H7 (cell line): ENCODE results near the gene TBXA2R. TPM values are rescaled to one million over a fixed set of nuclear protein-coding genes. Genes with fewer than 3 reads are reported as not detected.
"Not testable (repeated sequence)": the region's sequence is repeated elsewhere in the genome, so short reads cannot be mapped to it uniquely, and the experiment has no call there.

ENCODE experiments used
- DNase-seq: peaks from one replicate; pipeline ENCODE4 v3.0.0; 2012
- H3K27me3 ChIP-seq: 2 replicates; pipeline ENCODE4 v1.6.0; 2011; ENCODE audit warnings: mild to moderate bottlenecking, low read length; ENCODE audit not compliant: control insufficient read depth, insufficient read depth
- H3K36me3 ChIP-seq: replicated peaks from 2 replicates; pipeline ENCODE4 v1.5.1; 2011; ENCODE audit warnings: low read length; ENCODE audit not compliant: control insufficient read depth, insufficient read depth
- H3K4me3 ChIP-seq: 2 replicates; pipeline ENCODE4 v1.5.1; 2011; ENCODE audit warnings: low read depth, mild to moderate bottlenecking, control low read depth, low read length, moderate library complexity; ENCODE audit not compliant: insufficient read depth
- total RNA-seq: library from RNA; depleted of rRNA; stranded (reverse); fragments of >200 nt; shearing (Covaris generic); gene quantifications from 2 replicates; pipeline ENCODE4 v1.2.3, GENCODE V29; 2014

The TBXA2R gene
- total RNA-seq, 1 experiment from 2014 or later: 0.45 TPM

DNA sequence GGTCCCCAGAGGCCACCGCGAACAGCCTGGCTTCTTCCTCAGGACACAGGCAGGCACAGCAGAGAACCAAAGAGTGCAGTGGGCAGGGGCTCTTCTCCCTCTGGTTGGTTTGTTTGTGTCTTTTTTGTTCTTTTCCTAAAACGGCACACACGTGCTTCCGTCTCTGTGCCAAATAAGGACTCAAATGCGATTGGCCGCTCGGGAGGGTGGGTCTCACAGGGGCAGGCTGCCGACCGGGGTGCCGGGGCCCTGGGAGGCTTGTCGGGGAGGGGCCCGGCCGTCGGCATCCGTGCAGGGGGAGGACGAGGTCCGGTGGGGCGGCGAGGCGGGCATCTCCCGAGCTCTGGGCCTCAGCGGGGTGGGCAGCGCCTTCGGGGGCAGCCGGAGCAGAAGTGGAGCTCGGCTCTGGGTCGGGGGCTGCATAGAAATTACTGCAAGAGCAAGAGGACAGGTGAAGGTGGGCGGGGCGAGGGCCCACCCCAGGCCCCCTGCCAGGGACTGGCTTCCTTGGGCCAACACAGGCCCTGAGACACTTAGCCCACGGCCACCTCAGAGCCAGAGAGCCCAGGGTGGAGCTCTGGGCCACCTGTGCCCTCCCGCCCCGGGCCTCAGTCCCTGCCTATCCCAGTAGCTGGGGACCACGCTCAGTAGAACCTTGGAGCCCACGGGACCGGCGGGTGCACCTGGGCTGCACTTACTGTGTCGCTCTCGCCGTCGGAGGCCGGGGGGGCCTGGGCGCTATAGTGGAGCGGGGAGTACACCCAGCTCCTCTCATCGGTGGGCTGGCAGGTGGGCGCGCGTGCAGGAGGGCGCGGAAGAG is 26.3 kb upstream of the TBXA2R start:
- Histone ChIP-seq H3K4me3 (no peak overlapping the region), H3K36me3 (peaks cover 1% of the 10 kb centered on the region), H3K27me3 (no peaks in the 10 kb centered on the region)
- DNase-seq: no peak

DNA sequence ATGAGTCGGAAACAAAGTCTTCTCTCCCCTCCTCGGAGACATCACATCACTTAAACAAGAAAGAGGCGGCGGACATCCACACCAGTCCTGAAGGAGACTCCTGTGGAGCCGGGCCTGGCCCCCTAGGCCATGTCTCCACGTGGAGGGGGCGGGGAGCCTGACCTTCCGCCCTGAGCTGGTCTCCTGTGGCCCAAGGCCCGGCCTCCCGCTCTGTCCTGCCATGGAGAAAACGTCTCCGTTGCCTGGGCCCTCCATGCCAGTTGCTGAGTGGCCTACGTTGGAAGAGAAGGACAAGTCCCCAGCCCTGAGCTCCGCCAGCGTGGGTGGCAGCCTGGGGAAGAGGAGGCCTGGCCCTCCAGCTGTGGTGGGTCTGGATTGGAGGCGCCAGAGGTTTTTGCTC is 25.4 kb upstream of the TBXA2R start:
- Histone ChIP-seq H3K4me3 (no peak overlapping the region), H3K27me3 (no peaks in the 10 kb centered on the region), H3K36me3 (peaks cover 1% of the 10 kb centered on the region)
- DNase-seq: no peak

DNA sequence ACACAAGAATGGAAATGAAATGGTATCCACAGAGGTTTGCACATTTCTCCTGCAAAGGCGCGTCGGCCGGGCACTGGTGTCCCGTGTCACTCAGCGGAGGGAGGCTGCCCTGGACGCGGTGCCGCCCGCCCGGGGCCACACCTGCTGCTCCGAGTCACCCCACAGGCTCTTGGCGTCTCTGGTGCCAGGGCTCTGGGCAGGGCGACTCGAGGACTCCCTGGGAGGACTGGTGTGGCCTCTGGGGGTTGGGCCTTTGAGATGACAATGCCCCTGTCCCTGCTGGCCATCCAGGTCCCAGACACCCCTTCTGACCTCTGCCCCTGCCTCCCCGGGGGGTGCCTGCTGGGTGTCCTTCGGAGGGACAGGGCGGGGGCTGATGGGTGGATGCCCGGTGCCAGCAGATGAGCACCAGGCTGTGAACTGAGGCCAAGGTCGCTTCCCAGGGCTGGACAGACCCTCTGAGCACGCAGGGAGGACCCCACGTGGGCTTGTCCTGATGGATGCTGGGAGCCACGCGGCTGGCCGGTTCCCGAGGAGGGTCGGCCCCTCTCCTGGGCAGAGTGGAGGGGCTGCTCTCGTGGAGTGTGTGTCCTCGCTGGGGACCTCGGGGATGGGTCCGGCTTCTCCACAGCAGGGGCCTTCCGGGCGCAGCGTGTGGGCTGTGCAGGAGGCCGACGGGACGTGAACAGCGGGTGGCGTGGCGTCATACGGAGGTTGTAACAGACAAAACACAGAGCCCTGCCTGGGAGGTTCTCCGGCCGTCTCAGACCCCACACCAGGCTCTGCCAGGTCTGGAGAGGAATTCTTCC is 24.6 kb upstream of the TBXA2R start:
- Histone ChIP-seq H3K36me3 (peaks cover 1% of the 10 kb centered on the region; the same call in 1 of the 2 replicates), H3K4me3 (no peak overlapping the region), H3K27me3 (no peaks in the 10 kb centered on the region)
- no peak for DNase-seq

DNA sequence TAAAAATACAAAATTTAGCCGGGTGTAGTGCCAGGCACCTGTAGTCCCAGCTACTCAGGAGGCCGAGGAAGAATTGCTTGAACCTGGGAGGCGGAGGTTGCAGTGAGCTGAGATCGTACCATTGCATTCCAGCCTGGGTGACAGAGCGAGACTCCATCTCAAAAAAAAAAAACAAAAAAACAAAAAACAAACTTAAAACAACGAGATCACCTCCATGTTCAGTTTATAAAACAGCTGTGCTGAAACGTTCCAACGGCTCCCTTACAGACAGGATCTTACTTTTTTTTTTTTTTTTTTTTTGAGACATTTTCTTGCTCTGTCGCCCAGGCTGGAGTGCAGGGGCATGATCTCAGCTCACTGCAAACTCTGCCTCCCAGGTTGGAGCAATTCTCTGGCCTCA is 22.1 kb upstream of the TBXA2R start:
- not testable (repeated sequence) for DNase-seq, H3K27me3 ChIP-seq, H3K36me3 ChIP-seq, H3K4me3 ChIP-seq

GRCh38 chr19:3627351-3627723 is 20.7 kb upstream of the TBXA2R start:
- peaks cover 3% of the 10 kb centered on the region; the same call in 1 of the 2 replicates for H3K36me3 ChIP-seq
- H3K4me3 ChIP-seq: no peak overlapping the region
- DNase-seq: no peak
- H3K27me3 ChIP-seq: no peaks in the 10 kb centered on the region

- no peaks in the 10 kb centered on the region for H3K27me3 ChIP-seq
- peak; percentile 100 for DNase-seq
- H3K4me3 ChIP-seq: peak within 1 kb of the TSS; percentile 94
- H3K36me3 ChIP-seq: 0 out of 2 replicates have a peak, but pooled peaks cover 3% of the 10 kb centered on the region
These were observed 20.0 kb upstream of the TBXA2R start, which contains the start of gene CACTIN for GRCh38 chr19:3626473-3627350. CACTIN (minus strand) TSS chr19:3626790; CDS start chr19:3626762, 28 bp downstream.

- Histone ChIP-seq H3K27me3 (no peaks in the 10 kb centered on the region), H3K4me3 (peak overlapping the region; percentile 94), H3K36me3 (0 out of 2 replicates have a peak, but pooled peaks cover 3% of the 10 kb centered on the region)
- DNase-seq: no peak
These were observed 19.4 kb upstream of the TBXA2R start for GRCh38 chr19:3625996-3626472.

DNA sequence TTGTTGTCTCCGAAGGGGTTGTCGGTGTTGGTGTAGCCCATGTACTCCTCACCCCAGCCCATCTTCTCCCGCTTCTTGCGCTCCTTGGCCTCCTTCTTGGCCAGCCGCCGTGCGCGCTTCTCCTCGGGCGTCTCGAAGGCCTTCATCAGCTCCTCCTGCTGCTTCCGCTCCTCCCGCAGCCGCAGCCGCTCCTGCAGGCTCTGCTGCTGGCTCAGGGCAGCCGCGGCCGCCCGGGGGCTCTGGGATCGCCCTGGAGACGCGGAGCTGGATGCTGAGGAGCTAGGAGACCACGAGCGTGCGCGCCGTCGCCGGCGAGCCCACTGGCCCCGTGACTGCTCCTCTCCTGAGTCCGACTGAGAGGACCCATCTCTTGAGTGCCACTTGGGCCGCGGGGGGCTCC is 17.0 kb upstream of the TBXA2R start:
- DNase-seq: no peak
- Histone ChIP-seq H3K4me3 (no peak overlapping the region), H3K36me3 (0 out of 2 replicates have a peak, but pooled peaks cover 3% of the 10 kb centered on the region)

GRCh38 chr19:3622224-3622623 is 15.5 kb upstream of the TBXA2R start:
- no peak overlapping the region for H3K4me3 ChIP-seq
- DNase-seq: no peak
- H3K36me3 ChIP-seq: 0 out of 2 replicates have a peak, but pooled peaks cover 3% of the 10 kb centered on the region
- H3K27me3 ChIP-seq: no peaks in the 10 kb centered on the region

More for the DNA sequence above, 17.0 kb upstream of the TBXA2R start:
- no peaks in the 10 kb centered on the region for H3K27me3 ChIP-seq

DNA sequence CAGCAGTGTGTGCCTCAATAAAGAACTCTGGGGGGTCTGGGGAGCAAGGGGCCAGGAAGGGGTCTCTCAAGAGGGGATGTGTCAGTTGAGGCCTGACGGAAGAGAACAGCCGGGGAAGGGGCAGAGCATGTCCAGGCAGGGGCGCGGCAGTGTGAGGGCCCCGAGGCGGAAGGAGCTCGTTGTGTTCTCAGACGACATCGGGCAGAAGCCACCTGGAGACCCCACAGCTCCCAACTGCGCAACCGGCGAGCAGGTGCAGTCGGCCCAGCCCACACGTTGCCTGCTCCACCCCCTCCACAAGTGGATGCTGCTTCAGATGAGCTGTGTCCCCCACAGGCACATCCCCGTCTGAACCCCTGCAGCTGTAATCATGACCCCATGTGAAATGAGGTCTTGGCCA is 15.0 kb upstream of the TBXA2R start:
- 0 out of 2 replicates have a peak, but pooled peaks cover 3% of the 10 kb centered on the region for H3K36me3 ChIP-seq
- H3K4me3 ChIP-seq: no peak overlapping the region
- DNase-seq: no peak
- H3K27me3 ChIP-seq: no peaks in the 10 kb centered on the region

DNA sequence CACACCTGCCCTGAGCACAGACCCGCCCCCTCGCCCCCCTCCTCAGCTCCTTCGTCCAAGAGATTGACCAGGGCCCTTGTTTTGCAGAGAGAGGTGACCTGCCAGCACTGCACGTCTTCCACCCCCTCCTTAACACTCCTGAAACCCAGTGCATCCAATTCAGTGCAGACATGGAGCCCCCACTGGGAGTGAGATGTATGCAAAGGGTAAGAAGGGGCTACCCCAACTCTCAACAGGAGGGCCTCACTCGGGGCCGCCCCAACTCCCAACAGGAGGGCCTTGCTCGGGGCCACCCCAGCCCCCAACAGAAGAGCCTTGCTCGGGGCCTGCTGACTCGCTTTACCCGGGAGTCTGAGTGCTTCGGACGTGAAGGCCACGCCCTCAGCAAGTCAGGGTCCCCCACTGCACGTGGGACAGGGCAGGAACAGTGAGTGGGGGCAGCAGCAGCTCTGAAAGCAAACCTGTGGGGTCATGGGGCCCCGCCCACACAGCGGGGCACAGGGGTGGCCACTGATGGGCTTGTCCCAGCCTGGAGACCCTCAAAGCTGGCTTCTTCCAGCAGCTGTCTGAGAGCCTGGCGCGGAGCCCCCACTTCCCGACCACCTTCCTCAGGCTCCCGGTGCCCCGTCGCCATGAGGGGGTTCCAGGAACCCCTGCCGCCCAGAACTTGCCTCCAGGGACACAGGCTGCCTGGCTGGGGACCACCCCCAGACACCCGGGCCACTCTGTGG is 14.3 kb upstream of the TBXA2R start:
- Histone ChIP-seq H3K27me3 (no peaks in the 10 kb centered on the region), H3K4me3 (no peak overlapping the region), H3K36me3 (0 out of 2 replicates have a peak, but pooled peaks cover 3% of the 10 kb centered on the region)
- no peak for DNase-seq

DNA sequence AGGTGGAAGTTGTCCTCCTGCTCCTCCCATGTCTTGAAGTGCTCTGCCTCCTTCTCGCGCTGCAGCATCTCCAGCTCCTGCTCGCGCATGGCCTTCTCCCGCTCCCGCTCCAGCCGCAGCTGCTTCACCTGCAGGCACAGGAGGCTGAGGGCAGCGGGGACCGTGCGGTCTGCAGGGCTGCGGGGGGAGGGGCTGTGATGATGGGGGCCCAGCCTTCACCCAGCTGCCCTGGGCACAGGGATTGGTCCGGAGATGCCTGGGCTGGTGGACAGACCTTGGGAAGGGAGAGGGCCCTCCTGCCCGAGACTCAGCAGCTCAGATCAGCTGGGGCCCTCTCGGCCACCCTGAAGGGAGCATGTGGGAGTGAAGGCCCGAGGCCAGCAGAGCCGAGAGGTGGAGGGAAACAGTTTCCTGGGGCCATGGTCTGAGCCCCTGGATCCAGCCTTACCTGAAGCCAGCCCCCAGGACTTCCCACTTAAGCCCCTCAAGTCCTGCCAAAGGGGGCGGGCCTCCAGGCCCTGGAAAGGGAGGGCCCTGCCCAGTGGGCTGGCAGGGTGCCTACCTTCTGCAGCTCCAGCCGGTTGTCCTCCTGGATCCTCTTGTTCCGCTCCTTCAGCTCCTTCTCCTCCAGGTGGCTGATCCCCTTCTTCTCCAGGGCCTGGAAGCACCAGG is 13.6 kb upstream of the TBXA2R start:
- no peaks in the 10 kb centered on the region for H3K27me3 ChIP-seq
- H3K4me3 ChIP-seq: no peak overlapping the region
- H3K36me3 ChIP-seq: 0 out of 2 replicates have a peak, but pooled peaks cover 3% of the 10 kb centered on the region
- no peak for DNase-seq

- Histone ChIP-seq H3K4me3 (no peak overlapping the region), H3K27me3 (no peaks in the 10 kb centered on the region), H3K36me3 (0 out of 2 replicates have a peak, but pooled peaks cover 3% of the 10 kb centered on the region)
- no peak for DNase-seq
These were observed 12.9 kb upstream of the TBXA2R start for GRCh38 chr19:3619631-3620012.
